Mesenteric fat pad (tissue), 1 donor: ENCODE results near the gene RALBP1. TPM values are rescaled to one million over a fixed set of nuclear protein-coding genes. Genes with fewer than 3 reads are reported as not detected.

Source experiments
- DNase-seq: peaks from one replicate; pipeline ENCODE4 v3.0.0-alpha.2; 2020; ENCODE audit warnings: low spot score
- total RNA-seq: library from RNA; stranded (reverse); fragmentation: NEBNext Ultra II Directional; extraction: Animal tissue kit (Norgen Biotek cat#: 25700); gene quantifications from one replicate; pipeline ENCODE4 v1.2.1, GENCODE V29; 2021
- donor health status: DM: yes; HTN: yes; CAD: no.

RALBP1 gene
- total RNA-seq, 1 donor from 2014 or later: 58.9 TPM

DNA sequence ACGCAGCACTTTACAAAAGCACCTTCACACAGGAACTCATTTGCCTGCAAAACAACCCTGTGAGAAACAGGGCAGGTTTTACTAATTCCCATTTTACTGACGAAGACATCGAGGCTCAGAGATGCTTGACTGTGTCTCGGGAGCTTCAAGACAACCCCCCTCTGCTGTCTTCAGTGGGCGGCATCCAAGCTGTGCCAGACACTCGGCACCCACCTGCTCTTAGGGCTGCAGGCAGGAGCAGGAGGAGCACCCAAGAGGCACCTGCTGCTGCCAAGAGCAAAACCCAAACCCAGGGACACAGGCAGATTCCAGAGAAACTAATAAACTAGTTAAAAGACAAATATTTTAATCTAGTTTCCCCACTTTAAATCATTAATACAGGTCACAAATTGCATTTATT, 71.2 kb downstream of the RALBP1 start:
- no peak for DNase-seq

DNA sequence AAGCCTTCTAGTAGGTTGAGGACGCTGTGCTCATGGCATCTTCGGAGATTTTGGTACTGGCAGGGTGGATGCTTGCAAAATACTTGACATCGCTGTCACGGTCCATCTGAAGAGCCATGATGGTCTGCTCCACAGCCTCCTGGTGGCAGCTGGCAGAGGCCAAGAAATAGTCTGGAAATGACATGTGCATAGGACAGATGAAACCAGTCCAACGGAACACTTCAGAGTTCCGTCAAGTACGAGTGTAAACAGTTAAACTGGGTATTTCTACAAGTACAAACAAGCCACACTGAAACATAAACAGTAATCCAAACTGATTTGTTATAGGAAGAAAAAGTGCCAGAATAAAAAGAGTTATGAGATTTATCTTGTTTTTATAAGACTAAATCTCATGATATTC, 72.5 kb downstream of the RALBP1 start:
- DNase-seq: no peak

DNA sequence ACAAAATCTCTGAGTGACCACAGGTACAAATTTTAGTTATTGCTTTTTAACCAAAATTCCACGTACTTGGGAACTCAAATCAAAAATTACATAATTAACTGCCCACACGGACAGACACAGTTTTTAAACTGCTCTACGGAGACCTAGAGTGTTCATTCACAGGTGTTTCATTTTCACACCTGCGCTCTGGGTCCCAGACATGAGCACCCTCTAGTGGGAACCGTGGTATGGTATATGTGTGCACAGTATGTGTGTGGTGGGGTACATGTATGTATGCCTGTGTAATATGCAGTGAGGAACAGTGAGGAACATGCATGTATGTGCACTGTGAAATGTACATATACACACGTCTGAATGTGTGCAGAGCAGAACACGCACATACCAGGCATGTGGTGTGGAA, 74.1 kb downstream of the RALBP1 start:
- no peak for DNase-seq

DNA sequence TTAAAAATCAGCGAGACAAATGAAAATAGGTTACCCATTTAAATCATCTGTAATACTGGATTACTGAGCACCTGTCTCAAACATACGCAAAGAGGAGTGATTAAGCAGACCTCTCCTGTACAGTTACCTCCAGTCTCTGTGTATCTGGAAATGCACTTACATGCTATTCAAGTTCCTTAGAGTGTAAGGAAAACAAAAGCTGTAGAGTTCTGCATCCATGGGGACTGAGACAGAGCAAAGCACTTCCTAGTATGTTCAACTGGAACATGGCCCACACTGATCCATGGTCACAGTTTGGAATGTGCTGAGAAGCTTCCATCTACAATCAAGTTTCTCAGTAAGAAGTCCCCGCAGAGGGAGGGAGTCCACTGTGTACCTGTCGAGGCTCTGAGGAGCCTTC, 75.1 kb downstream of the RALBP1 start:
- no peak for DNase-seq

DNA sequence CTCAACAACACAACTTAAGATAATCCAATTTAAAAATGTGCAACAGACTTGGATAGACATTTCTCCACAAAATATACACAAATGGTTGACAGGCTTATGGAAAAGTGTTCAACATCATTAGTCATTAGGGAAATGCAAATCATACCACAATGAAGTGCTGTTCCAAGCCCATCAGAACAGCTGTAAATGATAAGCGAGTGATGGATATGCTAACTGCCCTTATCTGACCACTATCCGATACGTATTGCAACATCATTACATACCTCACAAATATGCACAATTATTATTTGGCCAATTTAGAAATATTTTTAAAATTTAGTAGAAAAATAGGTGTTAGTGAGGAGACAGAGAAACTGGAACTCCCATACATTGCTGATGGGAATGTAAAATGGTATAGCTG, 76.9 kb downstream of the RALBP1 start:
- DNase-seq: no peak

DNA sequence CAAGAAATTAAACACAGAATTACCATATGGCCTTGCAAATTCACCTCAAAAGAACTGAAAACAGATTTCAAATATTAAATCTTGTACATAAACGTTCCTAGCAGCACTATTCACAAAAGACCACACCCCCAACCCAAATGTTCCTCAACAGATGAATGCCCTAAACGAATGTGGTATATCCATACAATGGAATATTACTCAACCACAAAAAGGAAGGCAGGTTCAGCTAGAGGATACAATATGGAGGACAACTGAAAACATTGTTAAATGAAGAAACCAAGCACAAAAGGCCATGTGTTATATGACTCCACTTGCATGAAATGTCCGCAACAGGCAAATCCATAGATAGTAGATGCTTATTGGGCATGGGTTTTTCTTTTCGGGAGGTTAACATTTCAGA, 77.3 kb downstream of the RALBP1 start:
- DNase-seq: no peak

DNA sequence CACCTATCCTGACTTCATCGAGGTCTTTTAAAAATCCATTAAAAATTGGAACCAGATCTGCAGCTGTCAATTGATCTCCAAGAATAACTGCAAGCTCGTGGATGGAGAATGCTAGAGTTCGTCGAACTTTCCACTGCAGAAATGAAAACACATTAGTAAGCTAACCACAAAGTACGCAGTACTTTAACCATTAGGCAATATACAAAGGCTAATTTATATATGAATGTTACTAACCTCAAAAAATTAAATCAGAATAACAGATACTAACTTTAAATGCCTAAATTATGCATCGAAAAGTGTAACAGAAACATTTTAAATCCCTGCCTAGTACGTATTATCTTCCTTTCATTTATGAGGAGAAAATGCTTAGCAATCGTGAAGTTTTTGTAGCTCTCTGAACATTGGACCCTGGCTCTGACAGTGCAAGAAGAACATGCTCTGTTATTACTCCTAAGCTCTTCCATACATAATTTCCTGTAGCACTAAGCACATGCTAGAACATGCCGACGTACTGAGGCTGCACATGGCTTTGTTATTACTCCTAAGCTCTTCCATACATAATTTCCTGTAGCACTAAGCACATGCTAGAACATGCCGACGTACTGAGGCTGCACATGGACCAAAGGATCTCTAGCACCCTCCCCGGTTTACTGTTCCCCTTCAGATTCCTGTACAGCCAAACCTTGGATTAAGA, 82.1 kb downstream of the RALBP1 start:
- DNase-seq: no peak

DNA sequence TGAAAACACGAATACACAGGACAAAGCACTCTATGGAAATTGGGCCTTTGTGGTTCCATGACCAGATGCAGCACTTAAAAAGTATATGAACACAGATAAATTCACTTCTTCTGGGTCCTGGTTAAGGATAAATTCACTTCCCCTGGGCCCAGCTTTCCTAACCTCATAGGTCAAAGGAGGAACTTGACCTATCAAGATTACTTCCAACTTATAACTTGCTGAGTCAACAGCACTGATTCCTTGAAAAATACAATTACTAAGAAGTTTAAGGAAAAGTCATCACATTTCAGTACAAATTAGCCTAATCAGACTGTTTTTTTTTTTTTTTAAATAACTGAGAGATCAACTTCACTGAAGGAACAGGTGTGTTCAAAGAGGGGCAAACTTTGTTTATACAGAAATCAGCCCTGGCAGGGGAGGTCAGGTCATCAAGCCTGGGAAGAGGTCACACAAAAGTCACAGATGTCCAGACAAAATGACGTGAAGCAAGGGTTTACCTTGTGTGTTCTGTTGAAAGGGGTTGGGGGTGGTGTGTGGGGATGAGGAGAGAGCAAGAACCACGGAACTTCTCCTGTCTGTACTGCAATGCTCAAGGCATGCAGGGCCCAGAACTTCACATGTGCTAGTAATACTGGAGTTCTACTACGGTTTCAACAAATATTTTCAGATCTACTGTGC, 83.2 kb downstream of the RALBP1 start:
- DNase-seq: no peak

DNA sequence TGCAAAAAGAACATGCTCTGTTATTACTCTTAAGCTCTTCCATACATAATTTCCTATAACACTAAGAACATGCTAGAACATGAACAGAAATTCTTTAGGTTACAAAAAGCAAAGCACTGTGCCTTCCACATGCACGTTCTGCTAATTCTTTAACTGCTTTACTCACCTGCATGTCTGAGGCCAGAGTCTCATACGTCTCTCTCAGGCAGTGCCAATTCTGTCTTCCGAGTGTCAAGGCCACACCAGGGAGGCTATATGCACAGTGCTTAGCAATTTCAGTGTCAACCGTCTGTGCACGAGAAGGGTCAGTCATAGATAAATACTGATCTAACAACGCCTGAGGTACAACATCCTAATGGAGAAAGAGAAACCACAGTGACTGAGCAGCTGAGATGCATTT, 83.9 kb downstream of the RALBP1 start:
- DNase-seq: no peak

DNA sequence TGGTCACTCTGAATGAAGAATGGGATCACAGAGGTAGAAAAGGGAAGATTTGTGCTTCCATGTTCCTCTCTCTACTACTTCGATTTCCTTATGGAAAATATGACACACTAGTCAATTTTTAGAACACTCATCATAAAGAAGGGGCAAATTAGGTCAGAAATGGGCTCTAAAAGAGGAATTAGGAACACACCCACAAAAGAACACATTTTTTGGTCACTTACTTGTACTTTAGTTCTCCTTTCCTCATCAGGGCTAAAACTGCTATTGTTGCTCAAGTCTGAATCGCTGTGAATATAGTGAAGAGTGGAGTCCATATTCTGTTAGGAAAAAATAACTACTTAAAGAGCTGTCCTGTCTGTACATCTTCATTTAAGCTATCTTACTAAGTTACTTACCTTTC, 86.4 kb downstream of the RALBP1 start:
- no peak for DNase-seq

DNA sequence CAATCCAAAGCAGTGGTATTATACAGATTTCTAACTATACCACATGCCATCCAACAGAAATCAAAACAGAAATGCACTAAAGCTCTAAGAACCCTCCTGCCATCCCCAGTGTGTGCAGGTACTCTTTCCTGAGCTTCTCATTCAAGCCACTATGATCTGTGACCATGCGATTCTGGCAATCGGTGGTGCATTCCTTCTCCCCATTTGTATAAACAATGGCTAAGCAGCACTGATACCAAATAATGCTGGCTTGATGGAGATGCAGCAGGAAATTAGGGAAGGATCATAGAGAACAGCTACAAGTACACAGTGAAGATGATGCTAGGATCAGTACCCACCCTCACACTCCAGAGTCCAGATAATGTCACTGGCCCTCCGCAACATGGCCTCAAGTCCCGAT, 87.3 kb downstream of the RALBP1 start:
- no peak for DNase-seq

DNA sequence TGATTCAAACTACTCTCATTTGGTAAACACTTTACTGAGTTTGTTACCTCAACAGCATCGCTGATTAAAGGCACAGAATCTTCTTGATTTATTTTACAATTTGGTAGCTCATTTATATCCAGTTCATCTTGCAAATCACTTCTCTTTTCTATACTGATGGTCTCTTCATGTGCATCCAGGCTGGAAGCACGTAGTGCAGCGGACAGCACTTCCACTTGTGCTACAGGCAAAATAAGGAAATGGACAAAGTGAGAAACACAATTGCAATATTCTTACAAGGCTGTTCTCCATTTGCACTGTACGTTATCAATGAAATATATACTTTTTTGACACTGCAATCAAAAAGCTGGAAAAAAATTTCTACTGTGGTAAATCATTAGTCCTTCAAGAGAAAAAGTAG, 88.0 kb downstream of the RALBP1 start:
- no peak for DNase-seq

DNA sequence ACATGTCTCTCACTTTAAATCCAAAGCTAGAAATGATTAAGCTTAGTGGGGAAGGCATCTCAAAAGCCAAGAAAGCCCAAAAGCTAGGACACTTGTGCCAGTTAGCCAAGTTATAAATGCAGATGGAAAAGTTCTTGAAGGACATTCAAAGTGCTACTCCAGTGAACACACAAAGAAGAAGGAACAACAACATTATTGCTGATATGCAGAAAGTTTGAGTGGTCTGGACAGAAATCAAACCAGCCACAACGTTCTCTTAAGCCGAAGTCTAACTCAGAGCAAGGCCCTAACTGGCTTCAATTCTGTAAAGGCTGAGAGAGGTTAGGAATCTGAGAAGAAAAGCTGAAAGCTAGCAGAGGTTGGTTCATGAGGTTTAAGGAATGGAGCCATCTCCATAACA, 90.1 kb downstream of the RALBP1 start:
- DNase-seq: no peak

DNA sequence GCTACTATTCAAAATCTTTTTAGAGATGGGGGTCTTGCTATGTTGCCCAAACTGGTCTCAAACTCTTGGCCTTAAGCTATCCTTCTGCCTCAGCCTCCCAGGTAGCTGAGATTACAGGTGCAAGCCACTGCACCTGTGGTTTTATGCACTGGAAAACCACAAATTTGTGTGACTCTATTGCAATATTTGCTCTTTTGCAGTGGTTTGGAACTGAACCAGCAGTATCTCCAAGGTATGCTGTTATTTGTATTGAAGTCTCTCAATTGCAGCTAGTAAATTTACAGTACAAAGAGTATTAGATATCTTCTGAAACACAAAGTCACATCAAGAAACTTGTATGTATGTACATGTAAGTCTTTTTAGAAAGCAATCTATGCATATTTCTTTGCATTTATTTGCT, 92.9 kb downstream of the RALBP1 start:
- DNase-seq: no peak

DNA sequence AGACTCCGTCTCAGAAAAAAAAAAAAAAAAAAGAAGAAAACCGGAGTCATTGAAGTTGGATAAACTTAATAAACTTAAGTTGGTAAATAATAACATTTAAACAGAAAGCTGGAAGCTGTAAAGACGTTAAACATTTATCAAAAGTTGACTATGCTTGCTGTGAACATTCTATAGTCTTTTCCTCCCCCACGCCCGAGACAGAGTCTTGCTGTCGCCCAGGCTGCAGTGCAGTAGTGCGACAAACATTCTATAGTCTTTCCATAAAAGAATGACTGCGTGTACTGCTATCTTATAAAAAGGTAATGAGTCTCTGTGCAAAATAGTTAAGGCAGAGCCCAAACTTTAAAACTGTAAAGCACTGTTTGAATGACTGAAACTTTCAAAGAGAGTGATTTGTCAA, 93.9 kb downstream of the RALBP1 start:
- DNase-seq: no peak

DNA sequence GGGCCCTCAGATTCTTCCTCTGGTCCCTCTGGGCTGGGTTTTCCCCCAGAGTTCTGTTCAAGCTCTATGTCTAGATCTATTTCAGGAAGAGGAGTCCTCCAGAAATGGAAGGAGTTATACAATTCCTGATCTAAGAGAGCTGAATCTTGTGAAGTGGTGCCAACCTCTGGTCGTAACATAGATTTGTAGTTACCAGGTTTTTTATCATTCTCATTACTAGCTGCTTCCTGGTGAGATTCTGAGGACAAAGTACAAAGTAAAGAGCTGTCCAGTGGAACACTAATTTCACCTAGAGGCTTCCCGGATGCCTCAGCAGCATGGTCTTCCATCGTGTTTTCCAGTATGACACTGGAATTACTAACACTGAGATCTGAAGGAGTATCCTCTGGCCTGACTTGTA, 94.9 kb downstream of the RALBP1 start:
- DNase-seq: no peak

DNA sequence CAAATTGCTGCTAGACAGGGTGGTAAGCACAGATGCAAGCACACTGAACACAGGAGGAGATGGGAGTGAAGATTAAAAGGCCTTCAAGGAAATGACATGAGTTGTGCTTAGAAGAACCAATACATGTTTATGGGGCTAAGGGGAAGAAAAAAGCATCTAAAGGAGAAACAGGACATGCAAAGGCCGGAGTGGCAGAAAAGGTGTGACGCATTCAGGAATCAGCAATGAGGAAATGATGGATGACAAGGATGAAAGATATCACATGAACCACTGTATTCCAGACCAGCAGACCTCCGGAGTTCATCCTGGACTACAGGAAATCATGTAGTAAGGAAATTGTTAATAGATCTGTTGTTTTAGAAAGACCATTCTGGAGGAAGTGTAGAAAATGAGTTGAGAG, 96.2 kb downstream of the RALBP1 start:
- no peak for DNase-seq

DNA sequence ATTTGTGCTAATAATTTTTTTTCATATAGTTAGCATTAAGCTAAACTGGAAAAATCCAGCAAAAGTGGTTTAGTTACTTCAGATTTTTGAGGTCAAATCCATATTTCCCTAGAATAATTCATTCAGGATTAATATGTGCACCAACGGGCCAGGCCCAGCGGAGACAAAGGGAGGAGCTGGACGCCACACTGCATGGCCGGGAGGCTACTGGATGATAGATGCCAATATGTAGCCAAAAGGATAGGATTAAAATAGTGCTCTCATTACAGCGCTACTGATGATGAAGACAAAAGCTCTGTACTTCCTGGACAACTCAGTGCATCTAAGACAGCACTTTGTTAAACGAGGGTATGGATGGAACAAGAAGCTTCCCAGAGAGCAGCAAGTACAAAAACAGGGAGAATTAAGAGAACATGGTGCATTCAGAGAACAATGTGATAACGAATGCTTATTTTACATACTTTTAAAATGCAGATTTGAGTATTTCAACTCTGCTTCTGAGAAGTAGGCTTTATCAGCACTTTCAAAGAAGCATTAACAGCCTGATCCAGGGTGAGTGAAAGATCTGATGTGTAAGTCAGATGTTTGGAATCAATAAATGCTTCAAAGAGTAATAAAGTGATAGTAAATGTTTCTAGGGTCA, 99.3 kb downstream of the RALBP1 start:
- DNase-seq: no peak

DNA sequence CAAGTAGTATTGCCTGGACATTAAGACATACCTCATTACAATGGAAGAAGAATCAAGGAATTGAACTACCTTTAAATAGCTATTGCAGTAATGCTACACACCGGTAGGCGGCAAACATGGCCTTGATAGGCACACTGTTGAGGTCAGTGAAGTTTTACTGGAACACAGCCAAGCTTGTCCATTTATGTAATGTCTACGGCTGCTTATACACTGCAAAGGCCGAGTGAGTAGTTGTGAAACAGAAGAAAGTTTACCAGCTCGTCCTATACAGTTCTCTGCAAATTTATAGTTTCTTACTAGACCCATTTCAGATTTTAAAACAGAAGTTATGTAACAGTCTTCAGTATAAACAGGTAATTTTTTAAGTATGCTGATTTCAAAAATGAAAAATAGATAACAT, 100.2 kb downstream of the RALBP1 start:
- no peak for DNase-seq

DNA sequence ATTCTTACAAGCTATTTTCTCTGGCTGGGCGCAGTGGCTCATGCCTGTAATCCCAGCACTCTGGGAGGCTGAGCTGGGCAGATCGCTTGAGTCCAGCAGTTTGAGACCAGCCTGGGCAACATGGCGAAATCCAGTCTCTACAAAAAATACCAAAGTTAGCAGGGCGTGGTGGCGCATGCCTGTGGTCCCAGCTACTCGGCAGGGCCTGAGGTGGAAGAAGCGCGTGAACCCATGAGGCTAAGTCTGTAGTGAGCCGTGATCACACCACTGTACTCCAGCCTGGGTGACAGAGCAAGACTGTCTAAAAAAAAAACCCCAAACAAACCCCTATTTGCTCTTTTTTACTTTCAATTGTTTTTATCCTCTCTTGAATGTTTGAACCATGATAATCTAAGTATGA, 102.0 kb downstream of the RALBP1 start:
- DNase-seq: no peak

DNA sequence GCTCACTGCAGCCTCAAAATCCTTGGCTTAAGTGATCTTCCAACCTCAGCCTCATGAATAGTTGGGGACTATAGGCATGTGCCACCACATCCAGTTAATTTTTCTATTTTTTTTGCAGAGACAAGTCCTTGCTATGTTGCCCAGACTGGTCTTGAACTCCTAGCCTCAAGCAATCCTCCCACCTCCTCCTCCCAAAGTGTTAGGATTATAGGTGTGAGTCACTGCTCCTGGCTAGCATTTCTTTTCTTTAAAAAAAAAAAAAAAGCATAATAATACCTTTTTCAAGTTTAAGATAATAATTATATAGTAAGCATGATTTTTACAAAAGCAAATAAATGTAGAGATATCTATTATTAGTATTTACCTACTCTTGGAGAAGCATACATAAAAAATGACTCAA, 103.0 kb downstream of the RALBP1 start:
- no peak for DNase-seq

DNA sequence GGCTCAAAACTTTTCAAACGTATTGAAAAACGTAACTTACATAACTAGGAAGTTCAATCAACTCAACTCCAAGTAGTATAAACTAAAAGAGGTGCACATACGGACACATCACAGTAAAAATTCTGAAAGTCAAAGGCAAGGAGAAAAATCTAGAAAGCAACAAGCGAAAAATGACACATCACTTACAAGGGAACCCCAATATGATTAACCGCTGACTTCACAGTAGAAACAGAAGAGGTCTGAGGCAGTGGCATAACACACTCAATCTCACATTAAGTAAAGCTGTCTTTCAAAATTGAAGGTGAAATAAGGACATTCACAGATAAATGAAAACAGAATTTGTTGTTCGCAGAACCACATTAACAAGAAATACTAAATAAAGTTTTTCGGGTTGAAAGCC, 106.4 kb downstream of the RALBP1 start:
- DNase-seq: no peak

DNA sequence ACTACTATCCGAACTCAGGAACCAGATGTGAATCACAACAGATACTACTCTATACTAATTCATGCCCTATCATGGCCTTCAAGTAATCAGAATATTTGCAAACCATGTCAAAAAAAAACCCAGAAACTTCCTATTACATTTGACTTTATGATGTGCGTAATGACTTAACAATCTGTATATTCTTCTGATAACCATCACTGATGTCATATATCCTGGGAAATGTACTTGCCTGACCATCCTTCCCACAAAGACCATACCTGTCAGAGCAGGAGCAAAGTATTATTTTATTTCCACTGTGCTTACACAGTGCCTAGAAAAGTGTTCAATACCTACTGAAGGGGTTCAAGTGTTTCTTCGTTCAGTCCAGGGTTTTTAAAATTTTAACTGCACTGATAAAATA, 111.5 kb downstream of the RALBP1 start:
- DNase-seq: no peak
